MCF 10A (cell line): ENCODE data around the gene DHX58. TPM values are rescaled to one million over a fixed set of nuclear protein-coding genes. Genes with fewer than 3 reads are reported as not detected.

Experiments
- BruUV-seq: library from RNA; stranded (reverse); fragments of 400-500 nt; replicated peaks from 2 replicates; lab custom pipeline; 2021; lab: Mats Ljungman, UMichigan
- CTCF ChIA-PET: fragments of 300-600 bp; sonication (Branson Sonifier 250); formaldehyde crosslinking; extraction: SDS; loops from one replicate; lab custom pipeline; 2021; ENCODE audit warnings: antibody characterized with exemption, inconsistent platforms; lab: Yijun Ruan, JAX
- POLR2A ChIA-PET: fragments of 300-600, 350-650 bp; sonication (Branson Sonifier 250); formaldehyde crosslinking; extraction: SDS; loops from one replicate; lab custom pipeline; 2020; ENCODE audit warnings: antibody characterized with exemption, inconsistent platforms; lab: Yijun Ruan, JAX
- DNase-seq: peaks from one replicate; pipeline ENCODE4 v3.0.0-alpha.2; 2018; ENCODE audit not compliant: unreplicated experiment
- H3K27ac Mint-ChIP-seq: one replicate; pipeline ENCODE4 v1.8.0; 2022; ENCODE audit warnings: mild to moderate bottlenecking, low read depth, mixed read lengths; ENCODE audit not compliant: unreplicated experiment
- H3K27me3 Mint-ChIP-seq: one replicate; pipeline ENCODE4 v1.8.0; 2022; ENCODE audit warnings: mixed read lengths; ENCODE audit not compliant: insufficient read depth, unreplicated experiment
- H3K36me3 Mint-ChIP-seq: one replicate; pipeline ENCODE4 v1.8.0; 2022; ENCODE audit warnings: mild to moderate bottlenecking, moderate library complexity, mixed read lengths; ENCODE audit not compliant: insufficient read depth, unreplicated experiment
- H3K4me1 Mint-ChIP-seq: one replicate; pipeline ENCODE4 v1.8.0; 2022; ENCODE audit warnings: mixed read lengths; ENCODE audit not compliant: insufficient read depth, unreplicated experiment
- H3K4me3 Mint-ChIP-seq: one replicate; pipeline ENCODE4 v1.8.0; 2022; ENCODE audit warnings: mild to moderate bottlenecking, moderate library complexity, mixed read lengths; ENCODE audit not compliant: unreplicated experiment
- H3K9me3 Mint-ChIP-seq: one replicate; pipeline ENCODE4 v1.8.0; 2022; ENCODE audit warnings: mixed read lengths; ENCODE audit not compliant: unreplicated experiment
- intact Hi-C: fragments of 100-400 bp; cut with micrococcal nuclease; formaldehyde crosslinking; loops from 2 replicates; pipeline ENCODE4 v1.14.1; 2022
- total RNA-seq: library from RNA; stranded (reverse); gene quantifications from 2 replicates; pipeline ENCODE4 v1.2.3, GENCODE V29; 2022
- TF ChIP-seq, protein P1 (sequence below): fragments of 200-600 bp; IDR thresholded peaks from one replicate; pipeline ENCODE4 v1.8.0; 2022; ENCODE audit warnings: antibody characterized with exemption, mild to moderate bottlenecking; ENCODE audit not compliant: unreplicated experiment

The DHX58 gene
- total RNA-seq, 1 experiment from 2014 or later = 2.8 TPM

DNA sequence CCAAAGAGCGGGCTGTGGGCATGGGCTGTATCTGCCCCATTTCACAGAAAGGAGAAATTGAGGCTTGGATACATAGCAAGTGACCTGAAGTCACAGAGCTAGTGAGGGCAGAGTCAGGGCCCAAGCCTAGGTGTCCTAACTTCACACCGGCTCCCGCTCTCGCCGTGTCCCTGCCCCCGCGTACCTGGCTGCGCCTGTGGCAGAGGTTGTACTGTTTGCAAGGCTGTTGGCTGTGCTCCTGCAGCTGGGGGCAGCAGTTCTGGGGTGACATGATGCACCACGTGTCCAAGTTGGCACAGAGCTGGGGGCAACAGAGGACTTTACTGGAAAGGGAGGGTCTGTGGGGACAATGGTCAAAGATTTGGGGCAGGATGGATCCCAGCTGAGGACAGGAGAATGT lies 3.4 kb downstream of the DHX58 start:
- no TSS peak for BruUV-seq
- Mint-ChIP-seq H3K27ac (no peak overlapping the region), H3K9me3 (no peaks in the 10 kb centered on the region), H3K4me3 (no peak overlapping the region), H3K36me3 (no peaks in the 10 kb centered on the region), H3K4me1 (no peaks in the 10 kb centered on the region), H3K27me3 (no peaks in the 10 kb centered on the region)
- intact Hi-C loops = no loop called here
- ChIA-PET POLR2A (no interaction called here), CTCF (interaction anchor here (0.6 to 1.3 kb wide), 2 partner anchors 43 to 68 kb away, joined by 3 read pairs; no protein-coding TSS in a partner anchor)
- TF ChIP-seq, protein P1, sequence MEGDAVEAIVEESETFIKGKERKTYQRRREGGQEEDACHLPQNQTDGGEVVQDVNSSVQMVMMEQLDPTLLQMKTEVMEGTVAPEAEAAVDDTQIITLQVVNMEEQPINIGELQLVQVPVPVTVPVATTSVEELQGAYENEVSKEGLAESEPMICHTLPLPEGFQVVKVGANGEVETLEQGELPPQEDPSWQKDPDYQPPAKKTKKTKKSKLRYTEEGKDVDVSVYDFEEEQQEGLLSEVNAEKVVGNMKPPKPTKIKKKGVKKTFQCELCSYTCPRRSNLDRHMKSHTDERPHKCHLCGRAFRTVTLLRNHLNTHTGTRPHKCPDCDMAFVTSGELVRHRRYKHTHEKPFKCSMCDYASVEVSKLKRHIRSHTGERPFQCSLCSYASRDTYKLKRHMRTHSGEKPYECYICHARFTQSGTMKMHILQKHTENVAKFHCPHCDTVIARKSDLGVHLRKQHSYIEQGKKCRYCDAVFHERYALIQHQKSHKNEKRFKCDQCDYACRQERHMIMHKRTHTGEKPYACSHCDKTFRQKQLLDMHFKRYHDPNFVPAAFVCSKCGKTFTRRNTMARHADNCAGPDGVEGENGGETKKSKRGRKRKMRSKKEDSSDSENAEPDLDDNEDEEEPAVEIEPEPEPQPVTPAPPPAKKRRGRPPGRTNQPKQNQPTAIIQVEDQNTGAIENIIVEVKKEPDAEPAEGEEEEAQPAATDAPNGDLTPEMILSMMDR = no peak
- no peak for DNase-seq

DNA sequence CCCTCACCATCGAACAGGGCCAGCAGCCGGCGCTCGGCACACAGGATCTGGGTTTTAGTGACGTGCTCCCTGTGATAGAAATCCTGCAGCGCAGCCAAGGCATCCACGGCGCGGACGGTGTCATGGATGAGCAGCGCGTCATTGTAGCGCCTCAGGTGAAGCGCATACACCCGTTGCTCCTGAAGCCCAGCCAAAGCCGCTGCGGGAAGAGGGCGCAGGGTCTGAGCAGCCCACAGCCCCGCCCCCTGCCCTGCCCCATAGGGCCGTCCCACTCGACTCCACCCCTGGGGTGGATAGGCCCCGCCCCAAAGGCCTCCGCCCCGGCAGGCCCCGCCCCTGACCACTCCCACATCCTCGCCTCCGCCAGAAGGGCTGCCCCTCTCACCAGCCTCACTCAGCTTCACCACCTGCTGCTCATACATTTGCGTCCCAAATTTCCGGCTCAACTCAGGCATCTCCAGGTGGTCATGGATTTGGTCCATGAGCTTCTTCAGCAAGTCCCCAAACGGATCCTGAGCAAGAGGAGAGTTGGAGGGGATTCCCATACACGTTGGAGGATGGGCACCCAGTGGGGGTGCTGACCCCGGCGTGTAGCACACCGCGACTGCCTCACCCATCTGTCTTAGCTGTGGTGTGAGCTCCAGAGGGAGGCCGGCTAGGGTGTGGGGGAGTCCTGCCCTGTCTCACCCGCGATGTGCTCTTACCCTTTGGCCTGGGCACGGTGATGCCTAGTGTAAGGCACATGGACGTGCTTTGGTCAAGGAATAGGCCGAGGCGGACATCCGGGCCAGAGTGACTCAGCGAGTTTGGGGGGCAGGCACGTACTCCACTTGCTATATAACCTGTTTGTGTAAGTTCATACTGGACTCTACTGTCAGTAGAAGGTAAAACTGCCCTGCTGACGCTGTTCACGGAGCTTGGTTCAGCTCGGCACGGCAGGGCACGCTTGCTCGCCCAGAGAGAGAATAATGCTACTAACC lies 4.6 kb downstream of the DHX58 start:
- H3K9me3 Mint-ChIP-seq = no peaks in the 10 kb centered on the region
- H3K4me1 Mint-ChIP-seq = no peaks in the 10 kb centered on the region
- intact Hi-C loops = no loop called here
- H3K4me3 Mint-ChIP-seq = no peak overlapping the region
- H3K36me3 Mint-ChIP-seq = no peaks in the 10 kb centered on the region
- ChIA-PET CTCF (interaction anchor here (1.0 to 1.3 kb wide), 3 partner anchors 41 to 84 kb away, joined by 3 to 5 read pairs (median 4); no protein-coding TSS in a partner anchor), POLR2A (no interaction called here)
- no TSS peak for BruUV-seq
- TF ChIP-seq, protein P1 = no peak
- no peak overlapping the region for H3K27ac Mint-ChIP-seq
- peak; percentile 68 for DNase-seq
- no peaks in the 10 kb centered on the region for H3K27me3 Mint-ChIP-seq

DNA sequence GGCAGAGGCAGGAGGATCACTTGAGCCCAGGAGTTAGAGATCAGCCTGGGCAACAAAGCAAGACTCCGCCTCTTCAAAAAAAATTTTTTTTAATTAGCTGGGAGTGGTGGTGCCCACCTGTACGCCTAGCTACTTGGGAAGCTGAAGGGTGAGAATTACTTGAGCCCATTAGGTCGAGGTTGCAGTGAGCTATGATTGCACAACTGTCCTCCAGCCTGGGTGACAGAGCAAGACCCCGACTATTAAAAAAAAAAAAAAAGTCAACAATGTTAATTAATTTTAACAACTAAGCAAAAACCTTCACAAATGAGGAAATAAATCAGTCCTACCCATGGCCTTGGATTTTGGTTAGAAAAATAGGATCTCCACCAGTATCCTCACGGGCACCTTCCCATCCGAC lies 5.4 kb downstream of the DHX58 start:
- intact Hi-C loops = no loop called here
- CTCF ChIA-PET = interaction anchor here (0.6 to 1.0 kb wide), 4 partner anchors 84 to 397 kb away, joined by 3 to 5 read pairs (median 4); no protein-coding TSS in a partner anchor
- H3K27me3 Mint-ChIP-seq = no peaks in the 10 kb centered on the region

DNA sequence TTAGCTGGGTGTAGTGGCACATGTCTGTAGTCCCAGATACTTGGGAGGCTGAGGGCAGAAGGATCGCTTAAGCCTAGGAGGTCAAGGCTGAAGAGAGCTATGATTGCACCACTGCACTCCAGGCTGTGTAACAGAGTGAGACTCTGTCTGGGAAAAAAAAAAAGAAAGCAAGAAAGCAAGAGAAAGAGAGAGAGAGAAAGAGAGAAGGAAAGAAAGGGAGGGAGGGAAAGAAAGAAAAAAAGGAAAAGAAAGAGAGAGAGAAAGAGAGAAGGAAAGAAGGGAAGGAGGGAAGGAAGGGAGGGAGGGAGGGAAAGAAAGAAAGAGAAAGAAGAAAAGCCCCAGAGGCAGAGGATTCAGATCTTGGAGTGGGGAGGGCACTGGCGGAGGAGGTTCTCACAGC lies 6.5 kb downstream of the DHX58 start:
- Mint-ChIP-seq H3K36me3 (no peaks in the 10 kb centered on the region), H3K27me3 (no peaks in the 10 kb centered on the region), H3K4me3 (no peak overlapping the region), H3K27ac (no peak overlapping the region), H3K9me3 (no peaks in the 10 kb centered on the region), H3K4me1 (no peaks in the 10 kb centered on the region)
- DNase-seq = no peak
- intact Hi-C loops = no loop called here
- POLR2A ChIA-PET = no interaction called here
- TF ChIP-seq, protein P1 = no peak
- BruUV-seq = no TSS peak
- CTCF ChIA-PET = interaction anchor here (0.5 to 1.1 kb wide), 3 partner anchors 8 to 421 kb away, joined by 3 read pairs; no protein-coding TSS in a partner anchor

More for the DNA sequence above, 5.4 kb downstream of the DHX58 start:
- POLR2A ChIA-PET = interaction anchor here (0.6 kb wide), 1 partner anchor 14 kb away, joined by 4 read pairs; no protein-coding TSS in a partner anchor
- Mint-ChIP-seq H3K4me1 (no peaks in the 10 kb centered on the region), H3K36me3 (no peaks in the 10 kb centered on the region), H3K27ac (no peak overlapping the region), H3K4me3 (no peak overlapping the region), H3K9me3 (no peaks in the 10 kb centered on the region)
- DNase-seq = no peak
- BruUV-seq = no TSS peak
- TF ChIP-seq, protein P1 = no peak
